ENCODE results near the gene TBC1D2B. TPM values are rescaled to one million over a fixed set of nuclear protein-coding genes. Genes with fewer than 3 reads are reported as not detected.

TBC1D2B gene
- polyA plus RNA-seq, 3 donors: 5.9 to 53.3 (median 6.2) TPM

GRCh38 chr15:78073046-78073787 lies 4.3 kb downstream of the TBC1D2B start:
- H3K4me3 Mint-ChIP-seq: peak overlapping the region in 1 of 2 donors; percentile 66
- Histone ChIP-seq H3K4me1 (ENCODE audit: control insufficient read depth in 1 of 2, insufficient read depth in 2 of 2, low read length in 2 of 2) (peaks cover 77 to 94% of the 10 kb centered on the region in 2 donors), H3K4me2 (replicated peaks; ENCODE audit: extremely low read depth, low read length, poor library complexity, severe bottlenecking) (peak overlapping the region; percentile 55), H3K4me3 (replicated peaks in 1 of 3; ENCODE audit: low read depth in 2 of 3, low read length in 3 of 3) (peak overlapping the region in 1 of 3 experiments; percentile 56), H3K9me3 (replicated peaks in 1 of 2; ENCODE audit: control insufficient read depth in 1 of 2, insufficient read depth in 1 of 2, low read length in 2 of 2) (no peaks in the 10 kb centered on the region), H2AFZ (ENCODE audit: insufficient read depth, low read depth, low read length, poor library complexity, severe bottlenecking) (no peak overlapping the region), H3K27ac (ENCODE audit: low read depth in 1 of 2, low read length in 2 of 2) (peak overlapping the region in 1 of 2 donors; percentile 73), H3K27me3 (ENCODE audit: control insufficient read depth in 2 of 2, insufficient read depth in 2 of 2, low read length in 2 of 2) (no peaks in the 10 kb centered on the region), H3K36me3 (replicated peaks in 1 of 2; ENCODE audit: control insufficient read depth in 1 of 2, insufficient read depth in 2 of 2, low read length in 2 of 2) (no peaks in the 10 kb centered on the region), H4K20me1 (ENCODE audit: insufficient read depth, low read length) (peaks cover 30% of the 10 kb centered on the region), H3K79me2 (ENCODE audit: insufficient read depth, low read length) (peaks cover 96% of the 10 kb centered on the region), H3K9ac (ENCODE audit: insufficient read depth, low read length, poor library complexity, severe bottlenecking) (no peak overlapping the region)
- 82% methylated on average over 2 of the region's 5 CpGs for WGBS (ENCODE audit: insufficient coverage)
- intact Hi-C loops (cut with micrococcal nuclease): loop anchor here in 1 of 2 donors (5.0 kb wide), 1 partner anchor 36 kb away; no protein-coding TSS in a partner anchor
- H3K27ac Mint-ChIP-seq: peak overlapping the region in 5 of 7 donors; percentile 67 to 91 (median 70)
- no peak for TF ChIP-seq CTCF (IDR thresholded peaks at IDR 0.05)
- peaks cover 7 to 8% of the 10 kb centered on the region in 2 donors for H3K36me3 Mint-ChIP-seq
- peaks cover 0 to 2% (median 0%) of the 10 kb centered on the region in 7 donors for H3K9me3 Mint-ChIP-seq
- peaks cover 41% of the 10 kb centered on the region for H3K4me1 Mint-ChIP-seq
- H3K27me3 Mint-ChIP-seq (ENCODE audit: low read depth in 3 of 3): no peaks in the 10 kb centered on the region
- DNase-seq: no peak

- H3K9ac ChIP-seq (ENCODE audit: insufficient read depth, low read length, poor library complexity, severe bottlenecking): no peak overlapping the region
- peak overlapping the region; percentile 50 to 73 for H3K27ac ChIP-seq (ENCODE audit: low read depth in 1 of 2, low read length in 2 of 2)
- H3K79me2 ChIP-seq (ENCODE audit: insufficient read depth, low read length): peaks cover 100% of the 10 kb centered on the region
- Mint-ChIP-seq H3K9me3 (peaks cover 0 to 2% (median 0%) of the 10 kb centered on the region in 7 donors), H3K36me3 (peaks cover 8 to 9% of the 10 kb centered on the region in 2 donors), H3K4me1 (peaks cover 36% of the 10 kb centered on the region), H3K27me3 (ENCODE audit: low read depth in 3 of 3) (no peaks in the 10 kb centered on the region), H3K4me3 (peak overlapping the region; percentile 17 to 66), H3K27ac (peak overlapping the region; percentile 67 to 91 (median 74))
- intact Hi-C loops (cut with micrococcal nuclease): loop anchor here in 1 of 2 donors (5.0 kb wide), 1 partner anchor 35 kb away; no protein-coding TSS in a partner anchor
- no peaks in the 10 kb centered on the region for H3K36me3 ChIP-seq (replicated peaks in 1 of 2; ENCODE audit: control insufficient read depth in 1 of 2, insufficient read depth in 2 of 2, low read length in 2 of 2)
- peak overlapping the region; percentile 55 for H3K4me2 ChIP-seq (replicated peaks; ENCODE audit: extremely low read depth, low read length, poor library complexity, severe bottlenecking)
- WGBS (ENCODE audit: insufficient coverage): 14% methylated on average over 6 of the region's 9 CpGs
- peaks cover 32% of the 10 kb centered on the region for H4K20me1 ChIP-seq (ENCODE audit: insufficient read depth, low read length)
- TF ChIP-seq CTCF (IDR thresholded peaks at IDR 0.05): no peak
- H3K4me3 ChIP-seq (replicated peaks in 1 of 3; ENCODE audit: low read depth in 2 of 3, low read length in 3 of 3): peak overlapping the region in 1 of 3 experiments; percentile 56
- peak in 1 of 3 donors; percentile 59 for DNase-seq
- H2AFZ ChIP-seq (ENCODE audit: insufficient read depth, low read depth, low read length, poor library complexity, severe bottlenecking): peak overlapping the region; percentile 30
- H3K9me3 ChIP-seq (replicated peaks in 1 of 2; ENCODE audit: control insufficient read depth in 1 of 2, insufficient read depth in 1 of 2, low read length in 2 of 2): no peaks in the 10 kb centered on the region
- peaks cover 83 to 97% of the 10 kb centered on the region in 2 donors for H3K4me1 ChIP-seq (ENCODE audit: control insufficient read depth in 1 of 2, insufficient read depth in 2 of 2, low read length in 2 of 2)
- H3K27me3 ChIP-seq (ENCODE audit: control insufficient read depth in 2 of 2, insufficient read depth in 2 of 2, low read length in 2 of 2): no peaks in the 10 kb centered on the region
Observed at GRCh38 chr15:78072080-78072892, 5.2 kb downstream of the TBC1D2B start.

Measured in CD14-positive monocyte (primary cell).